GM23248 (cell line): ENCODE measurements around the gene CEP41. TPM values are rescaled to one million over a fixed set of nuclear protein-coding genes. Genes with fewer than 3 reads are reported as not detected.

Experiments
- DNase-seq: peaks from one replicate; pipeline ENCODE4 v3.0.0-alpha.2; 2015
- H2AFZ ChIP-seq: fragments of 200-600 bp; sonication (generic); 2 replicates; pipeline ENCODE4 v1.6.1; 2016; ENCODE audit warnings: antibody characterized with exemption
- H3F3A ChIP-seq: fragments of 200-600 bp; sonication (generic); 2 replicates; pipeline ENCODE4 v1.6.1; 2016; ENCODE audit warnings: mild to moderate bottlenecking, antibody characterized with exemption, mixed run types; ENCODE audit not compliant: insufficient read depth
- H3K27ac ChIP-seq: fragments of 200-600 bp; sonication (generic); 2 replicates; pipeline ENCODE4 v1.5.1; 2016; ENCODE audit warnings: mild to moderate bottlenecking
- H3K27me3 ChIP-seq: fragments of 200-600 bp; sonication (generic); replicated peaks from 2 replicates; pipeline ENCODE4 v1.6.1; 2016; ENCODE audit warnings: mild to moderate bottlenecking; ENCODE audit not compliant: insufficient read depth
- H3K36me3 ChIP-seq: fragments of 200-600 bp; sonication (generic); 2 replicates; pipeline ENCODE4 v1.6.1; 2016; ENCODE audit warnings: low read depth, mild to moderate bottlenecking
- H3K4me1 ChIP-seq: fragments of 200-600 bp; sonication (generic); 2 replicates; pipeline ENCODE4 v1.6.1; 2016; ENCODE audit warnings: mild to moderate bottlenecking; ENCODE audit not compliant: insufficient read depth
- H3K4me2 ChIP-seq: fragments of 200-600 bp; sonication (generic); one replicate; pipeline ENCODE4 v1.6.1; 2016; ENCODE audit warnings: mild to moderate bottlenecking; ENCODE audit not compliant: unreplicated experiment
- H3K4me3 ChIP-seq: fragments of 200-600 bp; sonication (generic); 2 replicates; pipeline ENCODE4 v1.5.1; 2016; ENCODE audit warnings: mild to moderate bottlenecking
- H3K79me2 ChIP-seq: fragments of 200-600 bp; sonication (generic); 2 replicates; pipeline ENCODE4 v1.6.1; 2016; ENCODE audit warnings: mild to moderate bottlenecking; ENCODE audit not compliant: insufficient read depth
- H3K9ac ChIP-seq: fragments of 200-600 bp; sonication (generic); 2 replicates; pipeline ENCODE4 v1.6.1; 2016; ENCODE audit warnings: mild to moderate bottlenecking
- H3K9me2 ChIP-seq: fragments of 200-600 bp; sonication (generic); 2 replicates; pipeline ENCODE4 v1.6.1; 2016; ENCODE audit warnings: mixed run types, mild to moderate bottlenecking, moderate library complexity; ENCODE audit not compliant: insufficient read depth
- H3K9me3 ChIP-seq: fragments of 200-600 bp; sonication (generic); one replicate; pipeline ENCODE4 v1.6.1; 2017; ENCODE audit warnings: low read depth
- H4K20me1 ChIP-seq: fragments of 200-600 bp; sonication (generic); 2 replicates; pipeline ENCODE4 v1.6.0; 2016; ENCODE audit not compliant: insufficient read depth
- EZH2 ChIP-seq: fragments of 200-600 bp; sonication (generic); IDR thresholded peaks from 2 replicates; pipeline ENCODE4 v1.6.1; 2018; ENCODE audit warnings: antibody characterized with exemption, mild to moderate bottlenecking; ENCODE audit not compliant: insufficient read depth, poor library complexity, severe bottlenecking
- EZH2phosphoT487 ChIP-seq: fragments of 200-600 bp; sonication (generic); IDR thresholded peaks from 2 replicates; pipeline ENCODE4 v1.6.1; 2018; ENCODE audit warnings: antibody characterized with exemption, moderate library complexity, mild to moderate bottlenecking, low read depth; ENCODE audit not compliant: insufficient read depth
- WGBS, 2 experiments: methylation state at CpG; one replicate each; pipeline ENCODE4 v1.1.6; 2015 to 2017; ENCODE audit warnings: low lambda C conversion rate in 2 of 2, low coverage in 1 of 2; ENCODE audit errors: missing lambda C conversion rate in 2 of 2; 5-methylcytosine and 5-hydroxymethylcytosine counted together
- in situ Hi-C: fragments of 300-500 bp; cut with MboI; formaldehyde crosslinking; loops from 2 replicates; pipeline ENCODE4 v1.15.0; 2020
- polyA plus RNA-seq: library from polyadenylated mRNA; unstranded; fragments of >200 nt; fragmentation: Nextera tagmentation; extraction: Ambion mirVana; gene quantifications from 2 replicates; pipeline ENCODE4 v1.2.1, GENCODE V29; 2016
- total RNA-seq: library from RNA; depleted of rRNA; stranded (reverse); fragments of >200 nt; shearing (Covaris generic); gene quantifications from 2 replicates; pipeline ENCODE4 v1.2.3, GENCODE V29; 2014

CEP41 gene
- total and polyA plus RNA-seq, 2 experiments from 2014 or later = 18.3 to 32.3 TPM

DNA sequence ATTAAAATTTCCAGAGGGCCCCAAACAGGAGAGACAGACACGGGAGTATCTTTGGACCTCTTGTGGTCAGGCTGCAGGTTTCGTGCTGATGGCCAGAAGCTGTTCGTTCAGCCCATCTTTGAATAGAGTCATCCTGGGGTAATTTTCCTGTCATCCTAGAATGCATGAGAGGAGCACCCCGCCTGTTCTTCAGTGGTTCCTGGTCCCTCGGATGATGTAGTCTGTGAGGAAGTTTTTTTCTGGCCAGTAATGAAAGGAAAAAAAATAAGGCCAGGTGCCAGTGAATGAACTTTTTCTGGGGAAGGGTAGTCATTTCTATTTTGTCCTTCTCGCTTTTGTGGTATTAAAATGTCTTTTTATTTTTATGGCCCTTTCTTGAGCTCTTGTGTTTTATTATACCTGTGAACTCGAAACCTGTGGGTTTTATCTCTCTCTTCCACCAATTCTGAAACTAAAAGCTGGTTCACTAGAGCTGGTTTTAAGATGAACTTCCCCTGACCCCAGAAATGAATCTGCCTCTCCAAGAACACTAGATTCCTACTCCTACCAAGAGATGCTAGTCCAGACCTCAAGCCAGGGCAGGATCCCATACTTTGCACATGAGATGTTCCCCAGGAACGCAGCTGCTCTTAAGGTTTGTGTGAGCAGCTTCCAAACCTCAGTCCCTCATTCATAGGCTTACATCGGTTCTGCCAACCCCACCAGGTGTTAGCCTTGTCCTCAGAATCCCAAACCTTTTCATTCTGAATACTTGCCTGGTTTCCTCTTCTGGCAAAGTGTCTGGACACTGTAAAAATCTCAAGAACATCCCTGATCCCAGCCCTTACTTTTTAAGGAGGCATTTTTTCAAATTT, 35.7 kb upstream of the CEP41 start:
- Histone ChIP-seq H3K4me2 (no peak overlapping the region), H3K9ac (no peak overlapping the region), H3K36me3 (no peaks in the 10 kb centered on the region), H3K9me2 (no peaks in the 10 kb centered on the region), H3F3A (no peaks in the 10 kb centered on the region), H3K27ac (no peak overlapping the region), H3K4me1 (no peaks in the 10 kb centered on the region), H4K20me1 (no peaks in the 10 kb centered on the region), H2AFZ (no peak overlapping the region), H3K27me3 (0 out of 2 replicates have a peak, but pooled peaks cover 4% of the 10 kb centered on the region), H3K4me3 (no peak overlapping the region), H3K9me3 (no peaks in the 10 kb centered on the region), H3K79me2 (no peaks in the 10 kb centered on the region)
- WGBS, 2 experiments = 54 to 55% methylated on average over 9 of the region's 9 CpGs
- DNase-seq = peak; percentile 37
- in situ Hi-C loops = no loop called here
- no peak for TF ChIP-seq EZH2
- no peak for TF ChIP-seq EZH2phosphoT487

DNA sequence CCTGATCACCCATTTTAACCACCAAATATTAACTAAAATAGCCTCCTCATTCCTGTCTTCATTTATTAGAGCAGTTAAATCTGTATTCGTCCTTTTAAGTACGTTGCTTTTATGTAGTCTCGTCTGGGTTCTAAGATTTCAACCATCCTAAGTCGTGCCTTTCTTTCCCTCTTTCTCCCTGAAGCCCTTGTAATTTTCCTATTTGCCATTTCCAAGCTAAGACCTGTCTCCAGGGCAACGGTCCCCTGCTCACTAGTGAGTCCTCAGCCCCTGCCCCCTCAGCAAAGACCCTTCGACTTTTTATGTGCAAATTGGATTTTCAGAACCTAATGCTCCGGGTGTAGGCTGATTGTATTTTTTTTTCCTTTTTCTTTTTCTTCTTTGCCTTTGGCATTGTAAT, 35.0 kb upstream of the CEP41 start:
- Histone ChIP-seq H3K79me2 (no peaks in the 10 kb centered on the region), H3K4me2 (no peak overlapping the region), H3K4me3 (no peak overlapping the region), H3K9ac (no peak overlapping the region), H3K9me2 (no peaks in the 10 kb centered on the region), H4K20me1 (no peaks in the 10 kb centered on the region), H3K36me3 (no peaks in the 10 kb centered on the region), H3K27me3 (0 out of 2 replicates have a peak, but pooled peaks cover 6% of the 10 kb centered on the region), H3K4me1 (no peaks in the 10 kb centered on the region), H3F3A (no peaks in the 10 kb centered on the region), H3K9me3 (no peaks in the 10 kb centered on the region), H3K27ac (no peak overlapping the region), H2AFZ (no peak overlapping the region)
- in situ Hi-C loops = no loop called here
- WGBS, 2 experiments = 50 to 51% methylated on average over 7 of the region's 7 CpGs
- no peak for DNase-seq
- TF ChIP-seq EZH2 = no peak
- TF ChIP-seq EZH2phosphoT487 = no peak

DNA sequence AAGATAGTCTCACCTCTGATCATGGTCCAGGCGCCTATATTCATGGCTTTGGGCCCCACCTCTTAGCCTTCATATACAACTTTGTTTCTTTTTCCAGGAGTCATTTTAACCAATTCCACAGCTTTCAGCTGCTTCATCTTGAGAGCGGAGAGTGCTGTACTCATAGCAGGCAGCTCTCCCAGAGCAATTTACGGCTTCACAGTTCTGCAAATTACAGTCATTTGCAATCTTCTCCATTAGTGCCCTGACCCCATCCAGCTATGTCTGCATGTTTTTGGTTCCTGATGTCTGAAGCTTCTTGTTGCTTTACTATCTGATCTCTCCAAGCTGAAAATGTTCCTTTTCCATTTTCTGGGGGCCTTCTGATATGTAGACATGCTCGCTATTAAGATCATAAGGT, 33.1 kb upstream of the CEP41 start:
- DNase-seq = no peak
- in situ Hi-C loops = no loop called here

DNA sequence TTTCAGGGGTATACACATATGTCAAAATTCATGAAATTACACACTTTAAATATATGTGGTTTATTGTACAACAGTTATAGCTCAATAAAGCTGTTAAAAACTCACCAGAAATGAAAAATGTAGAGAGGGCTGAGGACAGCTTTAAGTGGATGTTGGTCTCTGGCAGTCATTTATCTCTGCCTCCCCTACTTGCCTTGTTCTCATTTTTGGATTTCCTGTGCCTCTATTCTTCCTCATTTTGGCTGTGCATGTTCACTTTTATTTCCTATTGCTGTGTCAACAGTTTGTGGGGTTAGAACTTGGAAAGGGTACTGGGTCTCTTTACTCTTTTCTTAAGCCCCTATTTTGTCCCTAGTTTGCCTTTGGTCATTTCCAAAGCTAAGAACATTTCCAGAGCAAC, 32.5 kb upstream of the CEP41 start:
- no peak for TF ChIP-seq EZH2phosphoT487
- no peak for TF ChIP-seq EZH2

More for the DNA sequence above, 33.1 kb upstream of the CEP41 start:
- H3K4me2 ChIP-seq = no peak overlapping the region
- no peaks in the 10 kb centered on the region for H4K20me1 ChIP-seq
- no peak overlapping the region for H2AFZ ChIP-seq
- no peak for TF ChIP-seq EZH2
- TF ChIP-seq EZH2phosphoT487 = no peak
- H3K27ac ChIP-seq = no peak overlapping the region
- no peaks in the 10 kb centered on the region for H3K4me1 ChIP-seq
- no peak overlapping the region for H3K9ac ChIP-seq
- no peaks in the 10 kb centered on the region for H3K9me3 ChIP-seq
- no peaks in the 10 kb centered on the region for H3K9me2 ChIP-seq
- H3K36me3 ChIP-seq = no peaks in the 10 kb centered on the region
- 0 out of 2 replicates have a peak, but pooled peaks cover 6% of the 10 kb centered on the region for H3K27me3 ChIP-seq
- H3K79me2 ChIP-seq = no peaks in the 10 kb centered on the region
- WGBS, 2 experiments = 66 to 70% methylated on average over 4 of the region's 4 CpGs
- no peaks in the 10 kb centered on the region for H3F3A ChIP-seq
- H3K4me3 ChIP-seq = no peak overlapping the region

More for the DNA sequence above, 32.5 kb upstream of the CEP41 start:
- Histone ChIP-seq H4K20me1 (no peaks in the 10 kb centered on the region), H3F3A (no peaks in the 10 kb centered on the region), H3K9ac (no peak overlapping the region), H3K36me3 (no peaks in the 10 kb centered on the region), H3K4me2 (no peak overlapping the region), H3K4me3 (no peak overlapping the region), H3K79me2 (no peaks in the 10 kb centered on the region), H3K9me3 (no peaks in the 10 kb centered on the region), H3K27me3 (0 out of 2 replicates have a peak, but pooled peaks cover 6% of the 10 kb centered on the region), H3K27ac (no peak overlapping the region), H2AFZ (no peak overlapping the region), H3K9me2 (no peaks in the 10 kb centered on the region), H3K4me1 (no peaks in the 10 kb centered on the region)
- no peak for DNase-seq
- in situ Hi-C loops = no loop called here
